Measurements from ENCODE around the gene TNPO2. TPM values are rescaled to one million over a fixed set of nuclear protein-coding genes. Genes with fewer than 3 reads are reported as not detected.
A peak's percentile ranks its signal among the peaks of the same experiment; 100 is the strongest.

Gene TNPO2
- total and polyA plus RNA-seq, 2 of the 13 experiments (the other 11 are each of a cell fraction or from before 2014, with no cell fraction given), result 31.7 to 61.0 TPM

DNA sequence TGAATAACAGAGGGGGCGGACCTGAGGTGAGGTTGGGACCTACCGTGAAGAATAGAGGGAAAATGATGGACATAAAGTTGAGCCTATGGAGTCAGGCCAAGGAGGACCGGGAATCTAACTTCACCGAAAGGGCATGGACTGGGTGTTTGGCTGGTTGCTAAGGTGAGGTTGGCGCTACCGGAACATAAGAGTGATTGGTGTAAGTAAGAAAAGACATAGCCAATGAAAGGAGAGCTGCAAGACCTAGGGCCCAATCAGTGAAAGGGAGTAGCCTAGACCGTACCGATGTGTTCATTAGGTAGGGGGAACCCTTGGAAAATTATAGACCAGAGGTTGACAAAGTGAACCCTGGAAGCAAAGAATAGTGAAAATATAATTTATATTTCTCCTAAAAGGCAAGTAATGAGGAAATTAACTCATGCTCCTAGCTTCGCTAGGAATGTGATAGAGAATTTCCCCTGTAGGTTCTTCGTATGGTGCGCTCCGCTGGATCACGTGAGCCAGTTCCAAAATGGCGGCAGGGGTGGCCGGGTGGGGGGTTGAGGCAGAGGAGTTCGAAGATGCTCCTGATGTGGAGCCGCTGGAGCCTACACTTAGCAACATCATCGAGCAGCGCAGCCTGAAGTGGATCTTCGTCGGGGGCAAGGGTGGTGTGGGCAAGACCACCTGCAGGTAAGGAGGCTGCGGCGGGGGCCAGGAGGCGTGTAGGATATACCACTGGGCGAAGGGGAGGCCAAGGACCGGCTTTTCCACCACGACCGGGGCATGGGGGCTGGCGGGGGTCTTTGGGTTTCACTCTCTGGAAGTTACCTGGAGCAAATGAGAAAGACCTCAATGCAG lies 13.5 kb upstream of the TNPO2 start, which contains the start of gene GET3:
Gene GET3 (plus strand): TSS at position 503 of the 840 bp plus-strand sequence. CDS start 9 bp downstream, at position 512.
- Histone ChIP-seq H3K79me2 (ENCODE audit: insufficient read depth, low read length) (peaks cover 39% of the 10 kb centered on the region), H3K9me3 (ENCODE audit: low read length) (no peaks in the 10 kb centered on the region), H3K27ac (ENCODE audit: extremely low read length, insufficient read depth, low read length) (peak within 1 kb of the TSS; percentile 99), H4K20me1 (ENCODE audit: insufficient read depth, low read length) (peaks cover 13% of the 10 kb centered on the region), H3K36me3 (replicated peaks in 1 of 2; ENCODE audit: control insufficient read depth in 1 of 2, insufficient read depth in 2 of 2, low read length in 2 of 2) (peaks cover 4 to 12% of the 10 kb centered on the region in 2 experiments; a peak in 4 of 5 replicates), H3K4me1 (ENCODE audit: insufficient read depth, low read length) (peaks cover 43% of the 10 kb centered on the region), H3K4me3 (replicated peaks in 1 of 3; ENCODE audit: insufficient read depth in 1 of 3, low read depth in 2 of 3, low read length in 3 of 3) (peak within 1 kb of the TSS; percentile 88 to 98 (median 93)), H2AFZ (ENCODE audit: low read length) (peak within 1 kb of the TSS; percentile 100), H3K9ac (ENCODE audit: insufficient read depth, low read depth, low read length) (peak within 1 kb of the TSS; percentile 98), H3K4me2 (ENCODE audit: low read depth, low read length) (peak within 1 kb of the TSS; percentile 99), H3K27me3 (ENCODE audit: control insufficient read depth in 1 of 2, insufficient read depth in 2 of 2, low read length in 2 of 2) (no peaks in the 10 kb centered on the region; a peak in 1 of 5 replicates)
- peak; percentile 93 for ATAC-seq
- under 1% methylated on average over 15 of the region's 29 CpGs for WGBS (ENCODE audit: low lambda C conversion rate)
- BruUV-seq (replicated peaks), result TSS peak; percentile 80
- ChIA-PET POLR2A (interaction anchor here (0.6 to 3.3 kb wide), 18 partner anchors 10 to 242 kb away, joined by 3 to 20 read pairs (median 4); partner anchors contain the start of genes JUNB, RNASEH2A, TNPO2 and ZNF490), CTCF (ENCODE audit: low intra/inter-chr PET ratio, low total read pairs) (no interaction called here)
- intact Hi-C loops (cut with micrococcal nuclease; ENCODE audit: unreplicated experiment), result loop anchor here (1.0 to 2.0 kb wide), 2 partner anchors 15 to 24 kb away; no protein-coding TSS in a partner anchor
- DNase-seq (ENCODE audit: low spot score), result peak; percentile 100
- FAIRE-seq, result peak; percentile 99
- in situ Hi-C loops (cut with HindIII; ENCODE audit: extremely low pct_ligation_motif_present, low pct_unique_long_range_greater_than_20kb), result no loop called here
- TF ChIP-seq, protein P1, sequence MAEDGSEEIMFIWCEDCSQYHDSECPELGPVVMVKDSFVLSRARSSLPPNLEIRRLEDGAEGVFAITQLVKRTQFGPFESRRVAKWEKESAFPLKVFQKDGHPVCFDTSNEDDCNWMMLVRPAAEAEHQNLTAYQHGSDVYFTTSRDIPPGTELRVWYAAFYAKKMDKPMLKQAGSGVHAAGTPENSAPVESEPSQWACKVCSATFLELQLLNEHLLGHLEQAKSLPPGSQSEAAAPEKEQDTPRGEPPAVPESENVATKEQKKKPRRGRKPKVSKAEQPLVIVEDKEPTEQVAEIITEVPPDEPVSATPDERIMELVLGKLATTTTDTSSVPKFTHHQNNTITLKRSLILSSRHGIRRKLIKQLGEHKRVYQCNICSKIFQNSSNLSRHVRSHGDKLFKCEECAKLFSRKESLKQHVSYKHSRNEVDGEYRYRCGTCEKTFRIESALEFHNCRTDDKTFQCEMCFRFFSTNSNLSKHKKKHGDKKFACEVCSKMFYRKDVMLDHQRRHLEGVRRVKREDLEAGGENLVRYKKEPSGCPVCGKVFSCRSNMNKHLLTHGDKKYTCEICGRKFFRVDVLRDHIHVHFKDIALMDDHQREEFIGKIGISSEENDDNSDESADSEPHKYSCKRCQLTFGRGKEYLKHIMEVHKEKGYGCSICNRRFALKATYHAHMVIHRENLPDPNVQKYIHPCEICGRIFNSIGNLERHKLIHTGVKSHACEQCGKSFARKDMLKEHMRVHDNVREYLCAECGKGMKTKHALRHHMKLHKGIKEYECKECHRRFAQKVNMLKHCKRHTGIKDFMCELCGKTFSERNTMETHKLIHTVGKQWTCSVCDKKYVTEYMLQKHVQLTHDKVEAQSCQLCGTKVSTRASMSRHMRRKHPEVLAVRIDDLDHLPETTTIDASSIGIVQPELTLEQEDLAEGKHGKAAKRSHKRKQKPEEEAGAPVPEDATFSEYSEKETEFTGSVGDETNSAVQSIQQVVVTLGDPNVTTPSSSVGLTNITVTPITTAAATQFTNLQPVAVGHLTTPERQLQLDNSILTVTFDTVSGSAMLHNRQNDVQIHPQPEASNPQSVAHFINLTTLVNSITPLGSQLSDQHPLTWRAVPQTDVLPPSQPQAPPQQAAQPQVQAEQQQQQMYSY (CRISPR knock-in tag; IDR thresholded peaks at IDR 0.05), result no peak
- TF ChIP-seq TOE1 (CRISPR knock-in tag; IDR thresholded peaks at IDR 0.05), result no peak; the same call in 1 of the 2 replicates
- TF ChIP-seq ZFX (CRISPR knock-in tag; IDR thresholded peaks at IDR 0.05; ENCODE audit: low read depth), result peak; percentile 70
- TF ChIP-seq KMT2B (CRISPR knock-in tag; IDR thresholded peaks at IDR 0.05), result 0 out of 2 replicates have a peak, but pooled peaks have one; percentile 41
- TF ChIP-seq, protein P2, sequence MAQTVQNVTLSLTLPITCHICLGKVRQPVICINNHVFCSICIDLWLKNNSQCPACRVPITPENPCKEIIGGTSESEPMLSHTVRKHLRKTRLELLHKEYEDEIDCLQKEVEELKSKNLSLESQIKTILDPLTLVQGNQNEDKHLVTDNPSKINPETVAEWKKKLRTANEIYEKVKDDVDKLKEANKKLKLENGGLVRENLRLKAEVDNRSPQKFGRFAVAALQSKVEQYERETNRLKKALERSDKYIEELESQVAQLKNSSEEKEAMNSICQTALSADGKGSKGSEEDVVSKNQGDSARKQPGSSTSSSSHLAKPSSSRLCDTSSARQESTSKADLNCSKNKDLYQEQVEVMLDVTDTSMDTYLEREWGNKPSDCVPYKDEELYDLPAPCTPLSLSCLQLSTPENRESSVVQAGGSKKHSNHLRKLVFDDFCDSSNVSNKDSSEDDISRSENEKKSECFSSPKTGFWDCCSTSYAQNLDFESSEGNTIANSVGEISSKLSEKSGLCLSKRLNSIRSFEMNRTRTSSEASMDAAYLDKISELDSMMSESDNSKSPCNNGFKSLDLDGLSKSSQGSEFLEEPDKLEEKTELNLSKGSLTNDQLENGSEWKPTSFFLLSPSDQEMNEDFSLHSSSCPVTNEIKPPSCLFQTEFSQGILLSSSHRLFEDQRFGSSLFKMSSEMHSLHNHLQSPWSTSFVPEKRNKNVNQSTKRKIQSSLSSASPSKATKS (CRISPR knock-in tag; IDR thresholded peaks at IDR 0.05), result no peak
- no peak for TF ChIP-seq ATM (IDR thresholded peaks at IDR 0.05; ENCODE audit: borderline replicate concordance)
- TF ChIP-seq PCBP2 (optimal IDR thresholded peaks at IDR 0.05; ENCODE audit: low read depth, low read length, poor library complexity, severe bottlenecking), result peak; percentile 17
- no peak for TF ChIP-seq PAWR (CRISPR knock-in tag; IDR thresholded peaks at IDR 0.05; ENCODE audit: borderline replicate concordance)
- peak; percentile 98 for TF ChIP-seq ZFP36L1 (CRISPR knock-in tag; IDR thresholded peaks at IDR 0.05)
- no peak for TF ChIP-seq HOXA5 (CRISPR knock-in tag; IDR thresholded peaks at IDR 0.05)
- TF ChIP-seq RXRA (CRISPR knock-in tag; IDR thresholded peaks at IDR 0.05), result 0 out of 2 replicates have a peak, but pooled peaks have one; percentile 22
